ENCODE results near the gene CASQ2. TPM values are rescaled to one million over a fixed set of nuclear protein-coding genes. Genes with fewer than 3 reads are reported as not detected.

Gene CASQ2
- total and polyA plus RNA-seq, 2 of the 4 experiments (the other 2 are of a cell fraction), result not detected

- H3K36me3 ChIP-seq (ENCODE audit: control insufficient read depth, insufficient read depth, low read length), result no peaks in the 10 kb centered on the region
- H3K14ac ChIP-seq (replicated peaks; ENCODE audit: low read depth, low read length), result no peak overlapping the region
- CTCF ChIA-PET, result interaction anchor here (1.0 to 2.7 kb wide), 6 partner anchors 11 to 96 kb away, joined by 3 to 19 read pairs (median 8); no protein-coding TSS in a partner anchor
- no peak overlapping the region for H3K18ac ChIP-seq (ENCODE audit: low read depth, low read length)
- H3K9ac ChIP-seq (ENCODE audit: low read depth, low read length), result no peak overlapping the region
- no peak overlapping the region for H2AK5ac ChIP-seq (ENCODE audit: low read depth, low read length)
- H4K8ac ChIP-seq (ENCODE audit: low read depth in 2 of 2, low read length in 2 of 2), result no peak overlapping the region
- 100% methylated on average over 2 of the region's 12 CpGs; no CpG with 5 or more reads in 1 of the 2 experiments for WGBS, 2 experiments (ENCODE audit: extremely low coverage in 2 of 2, insufficient read length in 1 of 2)
- TF ChIP-seq RFX5 (IDR thresholded peaks at IDR 0.05; ENCODE audit: low read depth, low read length) (no peak), MAZ (IDR thresholded peaks at IDR 0.05; ENCODE audit: borderline replicate concordance, low read depth, low read length) (no peak), ELK1 (IDR thresholded peaks at IDR 0.05; ENCODE audit: borderline replicate concordance, low read depth, low read length) (no peak), CEBPB (IDR thresholded peaks at IDR 0.05; ENCODE audit: low read depth, low read length) (no peak)
- dilution Hi-C loops (cut with HindIII; ENCODE audit: low sequenced_read_pairs, unreplicated experiment) (no loop called here), intact Hi-C loops (cut with micrococcal nuclease) (loop anchor here (5.0 kb wide), 1 partner anchor 63 kb away; the partner anchor contains the start of gene VANGL1), in situ Hi-C loops (cut with MboI; ENCODE audit: low sequenced_read_pairs) (loop anchor here (5.0 kb wide), 1 partner anchor 98 kb away; no protein-coding TSS in a partner anchor)
- H3K9me3 ChIP-seq (ENCODE audit: control insufficient read depth, insufficient read depth, low read length), result no peaks in the 10 kb centered on the region
- no peak overlapping the region for H2BK15ac ChIP-seq (ENCODE audit: low read depth, low read length)
- no peak overlapping the region for H4K91ac ChIP-seq (ENCODE audit: insufficient read depth, low read depth, low read length)
- no peak overlapping the region for H3K27ac ChIP-seq (ENCODE audit: insufficient read depth, low read length)
- no peak overlapping the region for H2BK20ac ChIP-seq (ENCODE audit: low read depth, low read length)
- POLR2A ChIA-PET (ENCODE audit: unreplicated experiment), result no interaction called here
- H2BK120ac ChIP-seq (ENCODE audit: low read depth, low read length), result no peak overlapping the region
- H2BK5ac ChIP-seq (ENCODE audit: low read depth, low read length, poor library complexity, severe bottlenecking), result no peak overlapping the region
- no peak overlapping the region for H3K23ac ChIP-seq (ENCODE audit: low read depth, low read length)
- H3K9me1 ChIP-seq (ENCODE audit: insufficient read depth, low read length), result no peaks in the 10 kb centered on the region
- ATAC-seq (ENCODE audit: low read depth) (no peak), DNase-seq (no peak)
- no peak overlapping the region for H3K4me3 ChIP-seq (ENCODE audit: insufficient read depth, low read depth, low read length)
- H3K4me2 ChIP-seq (ENCODE audit: low read depth, low read length), result no peak overlapping the region
- no peaks in the 10 kb centered on the region for H3K79me1 ChIP-seq (ENCODE audit: low read depth in 1 of 2, low read length in 2 of 2)
- no peaks in the 10 kb centered on the region for H3K4me1 ChIP-seq (ENCODE audit: control insufficient read depth, insufficient read depth, low read length)
- H4K20me1 ChIP-seq (ENCODE audit: insufficient read depth, low read length), result no peaks in the 10 kb centered on the region
- H2AK9ac ChIP-seq (replicated peaks; ENCODE audit: low read depth, low read length, poor library complexity), result no peak overlapping the region
- peaks cover 27% of the 10 kb centered on the region for H3K27me3 ChIP-seq (ENCODE audit: control insufficient read depth, insufficient read depth, low read length)
- H3K4ac ChIP-seq (ENCODE audit: low read depth, low read length), result no peak overlapping the region
- BruUV-seq (replicated peaks), result no TSS peak
- H3K56ac ChIP-seq (ENCODE audit: extremely low read depth, insufficient read depth, low read length), result no peak overlapping the region
- no peak overlapping the region for H4K5ac ChIP-seq (ENCODE audit: low read depth, low read length)
- no peak overlapping the region for H2AFZ ChIP-seq (replicated peaks; ENCODE audit: low read length, poor library complexity)
These were observed 63.2 kb downstream of the CASQ2 start for GRCh38 chr1:115705085-115705951.

Data from IMR-90 (cell line).